Fibroblast of mammary gland (primary cell): ENCODE measurements around the gene PPM1L.
A peak's percentile ranks its signal among the peaks of the same experiment; 100 is the strongest.

Source experiments
- DNase-seq: peaks from one replicate; pipeline ENCODE4 v3.0.0-alpha.2; 2010; ENCODE audit warnings: low read depth
- H3K4me3 ChIP-seq: 2 replicates; pipeline ENCODE4 v1.5.1; 2011; ENCODE audit warnings: low read depth, mild to moderate bottlenecking, low read length, moderate library complexity; ENCODE audit not compliant: control insufficient read depth
- CTCF ChIP-seq: conservative IDR thresholded peaks from 2 replicates; pipeline ENCODE4 v1.5.1; 2011; ENCODE audit warnings: low read depth, low read length, inconsistent platforms; ENCODE audit not compliant: control insufficient read depth, insufficient read depth

The PPM1L gene

GRCh38 chr3:161101609-161102008 lies 345.6 kb downstream of the PPM1L start:
- DNase-seq = no peak
- TF ChIP-seq CTCF = no peak
- H3K4me3 ChIP-seq = no peak overlapping the region

- peak overlapping the region; percentile 65 for H3K4me3 ChIP-seq
- DNase-seq = no peak
- no peak for TF ChIP-seq CTCF
These were observed 347.9 kb downstream of the PPM1L start for GRCh38 chr3:161103776-161104385.

GRCh38 chr3:161104561-161105551 lies 348.8 kb downstream of the PPM1L start, which contains the start of gene B3GALNT1:
B3GALNT1 (minus strand) TSS chr3:161105349; CDS start chr3:161086754, 18,595 bp downstream.
- peak within 1 kb of the TSS; percentile 65 for H3K4me3 ChIP-seq
- no peak for TF ChIP-seq CTCF
- peak; percentile 55 for DNase-seq

GRCh38 chr3:161107311-161107710 lies 351.3 kb downstream of the PPM1L start:
- H3K4me3 ChIP-seq = no peak overlapping the region

GRCh38 chr3:161108840-161109239 lies 352.8 kb downstream of the PPM1L start:
- no peak for TF ChIP-seq CTCF
- peak; percentile 85 for DNase-seq

More at GRCh38 chr3:161107311-161107710, 351.3 kb downstream of the PPM1L start:
- TF ChIP-seq CTCF = no peak
- DNase-seq = no peak

GRCh38 chr3:161117646-161118045 lies 361.6 kb downstream of the PPM1L start:
- no peak for DNase-seq
- TF ChIP-seq CTCF = no peak
- H3K4me3 ChIP-seq = no peak overlapping the region

More at GRCh38 chr3:161108840-161109239, 352.8 kb downstream of the PPM1L start:
- no peak overlapping the region for H3K4me3 ChIP-seq
